ENCODE data around the gene DCP1B.

GRCh38 chr12:2053691-2054090, 49.4 kb upstream of the DCP1B start:
- TF ChIP-seq POLR2A (IDR thresholded peaks at IDR 0.05) (no peak), CTCF (IDR thresholded peaks at IDR 0.05) (no peak)
